Activated T-helper 1 cell treated with anti-CD3 and anti-CD28 coated beads, Interleukin-2, amount 50 U/mL, for 16 hours (primary cell): ENCODE results near the gene NETO2.
"Not testable (repeated sequence)": the region's sequence is repeated elsewhere in the genome, so short reads cannot be mapped to it uniquely, and the experiment has no call there.

Source experiments
- DNase-seq, 2 donors: peaks; one replicate each; pipeline ENCODE4 v3.0.0-alpha.2; 2020; ENCODE audit warnings: low read depth in 1 of 2, low spot score in 1 of 2

The NETO2 gene

GRCh38 chr16:47136099-47136842 is 7.5 kb downstream of the NETO2 start:
- no peak for DNase-seq

- no peak for DNase-seq
Measured at GRCh38 chr16:47134550-47134949, 9.2 kb downstream of the NETO2 start.

DNA sequence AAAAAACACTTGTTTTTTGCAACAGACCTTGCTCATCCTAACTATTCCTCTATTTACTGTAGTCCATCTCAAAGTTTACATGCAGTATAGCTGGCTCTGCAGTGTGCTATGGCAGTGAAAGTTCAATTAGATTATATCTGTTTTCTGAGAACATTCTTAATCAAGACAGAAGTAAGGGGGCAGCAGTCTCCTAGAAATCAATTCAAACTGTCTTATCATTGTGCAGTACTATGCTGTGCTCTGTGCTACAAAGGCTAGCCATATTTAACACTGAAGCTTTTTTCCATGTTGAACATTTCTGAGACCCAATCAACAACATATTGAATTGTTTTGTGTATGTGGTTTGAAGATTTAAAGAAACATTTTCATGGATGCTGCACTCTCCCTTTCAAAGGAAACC is 11.4 kb downstream of the NETO2 start:
- DNase-seq: no peak

- no peak for DNase-seq
Measured at GRCh38 chr16:47129755-47130435, 13.8 kb downstream of the NETO2 start.

DNA sequence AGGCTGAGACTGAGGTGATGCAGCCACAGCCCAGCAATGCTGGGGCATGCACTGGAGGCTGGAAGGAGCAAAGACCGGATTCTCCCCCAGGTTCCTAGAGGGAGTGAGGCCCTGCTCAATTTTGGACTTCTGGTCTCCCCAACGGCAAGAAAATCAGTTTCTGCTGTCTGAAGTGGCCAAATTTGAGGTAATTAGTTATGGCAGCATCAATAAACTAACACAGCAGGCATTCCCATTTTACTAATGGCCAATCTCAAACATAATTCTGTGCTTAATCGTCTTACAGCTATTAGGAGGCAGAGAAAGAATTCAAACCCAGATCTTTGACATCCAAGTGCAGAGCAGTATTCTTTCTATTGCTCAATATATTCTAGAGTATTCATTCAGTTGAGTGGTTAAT is 16.2 kb downstream of the NETO2 start:
- DNase-seq: no peak

- DNase-seq: no peak
Measured at GRCh38 chr16:47125757-47126156, 18.0 kb downstream of the NETO2 start.

- no peak for DNase-seq
Measured at GRCh38 chr16:47113130-47113529, 30.6 kb downstream of the NETO2 start.

DNA sequence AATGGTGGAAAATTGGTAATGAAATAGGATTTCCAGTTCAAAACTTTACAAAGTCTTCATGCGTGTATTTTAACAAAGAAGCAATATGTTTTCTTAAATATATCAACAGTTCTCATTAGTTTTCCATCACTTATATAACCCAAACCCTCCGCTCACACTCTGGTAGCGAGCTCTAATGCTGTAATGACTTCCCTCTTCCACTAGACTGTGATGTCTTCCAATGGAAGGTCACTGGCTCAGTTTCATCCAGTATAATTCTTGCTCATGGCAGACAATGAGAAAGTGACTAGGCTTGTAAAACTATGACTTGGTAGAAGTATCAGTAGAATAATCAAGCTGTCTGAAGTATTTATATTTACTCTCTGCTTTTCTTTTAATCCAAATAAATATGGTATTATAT is 32.8 kb downstream of the NETO2 start:
- no peak for DNase-seq

GRCh38 chr16:47109361-47109760 is 34.4 kb downstream of the NETO2 start:
- DNase-seq: no peak

GRCh38 chr16:47102921-47103320 is 40.8 kb downstream of the NETO2 start:
- DNase-seq: not testable (repeated sequence)

DNA sequence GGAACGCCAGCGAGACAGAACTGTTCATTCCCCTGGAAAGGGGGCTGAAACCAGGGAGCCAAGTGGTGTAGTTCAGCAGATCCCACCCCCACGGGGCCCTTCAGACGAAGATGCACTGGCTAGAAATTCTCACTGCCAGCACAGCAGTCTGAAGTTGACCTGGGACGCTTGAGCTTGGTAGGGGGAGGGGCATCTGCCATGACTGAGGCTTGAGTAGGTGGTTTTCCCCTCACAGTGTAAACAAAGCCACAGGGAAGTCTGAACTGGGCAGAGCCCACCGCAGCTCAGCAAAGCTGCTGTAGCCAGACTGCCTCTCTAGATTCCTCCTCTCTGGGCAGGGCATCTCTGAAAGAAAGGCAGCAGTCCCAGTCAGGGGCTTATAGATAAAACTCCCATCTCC is 46.6 kb downstream of the NETO2 start:
- DNase-seq: not testable (repeated sequence)

DNA sequence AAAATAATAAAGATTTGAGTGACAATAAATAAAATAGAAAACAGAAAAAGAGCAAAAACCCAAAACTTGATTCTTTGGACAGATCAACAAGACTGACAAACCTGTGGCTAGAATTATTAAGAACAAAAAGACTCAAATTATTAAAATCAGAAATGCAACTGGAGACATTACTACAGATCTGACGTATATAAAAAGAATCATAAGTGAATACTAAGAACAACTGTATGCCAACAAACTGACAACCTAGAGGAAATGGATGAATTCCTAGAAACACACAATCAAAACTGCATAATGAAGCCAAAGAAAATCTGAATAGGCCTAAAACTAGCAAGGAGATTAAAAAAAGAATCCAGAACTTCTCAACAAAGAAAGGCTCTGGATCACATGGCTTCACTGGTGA is 47.4 kb downstream of the NETO2 start:
- DNase-seq: no peak

- DNase-seq: no peak
Measured at GRCh38 chr16:47084198-47084597, 59.5 kb downstream of the NETO2 start.

DNA sequence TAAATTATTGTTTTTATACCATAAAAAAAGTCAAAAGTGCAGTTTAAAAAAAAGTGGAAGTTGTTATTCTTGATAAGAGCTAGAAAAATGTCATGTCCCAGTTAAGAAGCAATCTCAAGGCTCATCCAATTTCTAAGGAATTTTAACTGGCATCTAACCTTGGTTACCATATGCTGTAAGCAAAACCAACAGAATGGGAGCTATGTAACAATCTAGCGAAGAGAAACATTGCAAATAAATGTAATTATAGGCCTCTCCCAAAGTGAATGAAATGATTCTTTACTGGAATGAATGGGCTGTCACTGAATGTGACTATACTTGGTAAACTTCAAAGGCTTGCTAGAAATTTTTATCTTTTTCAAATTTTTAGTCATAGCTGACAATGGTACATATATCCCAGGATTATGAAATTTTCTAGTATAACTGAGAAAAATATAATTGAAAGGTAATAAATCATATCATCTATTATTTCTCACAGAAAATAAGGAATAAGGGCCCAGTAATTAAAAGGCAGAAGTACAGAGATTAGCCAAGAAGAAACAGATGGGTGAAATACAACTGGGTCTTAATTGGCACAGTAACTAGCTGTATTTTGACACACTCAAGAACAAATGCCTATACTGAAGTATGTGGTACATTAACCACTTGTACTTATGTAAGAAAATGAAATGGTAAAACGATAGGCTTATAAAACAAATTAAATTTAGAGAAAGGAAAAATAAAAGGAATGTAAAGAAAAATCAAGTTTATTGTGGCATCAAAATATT is 61.5 kb downstream of the NETO2 start:
- DNase-seq: no peak

GRCh38 chr16:47081115-47081514 is 62.6 kb downstream of the NETO2 start:
- DNase-seq: no peak

- no peak for DNase-seq
Measured at GRCh38 chr16:47079860-47080259, 63.9 kb downstream of the NETO2 start.

GRCh38 chr16:47073223-47074155 is 70.3 kb downstream of the NETO2 start:
- no peak for DNase-seq

GRCh38 chr16:47072158-47072557 is 71.6 kb downstream of the NETO2 start:
- no peak for DNase-seq

- DNase-seq: no peak
Measured at GRCh38 chr16:47069841-47070584, 73.7 kb downstream of the NETO2 start.

DNA sequence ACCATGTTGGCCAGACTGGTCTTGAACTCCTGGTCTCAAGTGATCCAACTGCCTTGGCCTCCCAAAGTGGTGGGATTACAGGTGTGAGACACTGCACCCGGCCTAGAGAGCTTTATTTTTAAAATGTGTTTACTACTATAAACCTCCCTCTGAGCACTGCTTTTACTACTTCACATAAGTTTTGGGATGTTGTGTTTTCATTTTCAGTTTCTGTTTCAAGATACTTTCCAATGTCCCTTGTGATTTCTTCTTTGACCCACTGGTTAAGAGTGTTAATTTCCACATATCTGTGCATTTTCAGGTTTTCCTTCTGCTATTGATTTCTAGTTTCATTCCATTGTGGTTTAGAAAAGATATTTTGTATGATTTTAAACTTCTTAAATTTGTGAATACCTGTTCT is 74.4 kb downstream of the NETO2 start:
- no peak for DNase-seq
